H9 (cell line): ENCODE data around the gene PDE3B. TPM values are rescaled to one million over a fixed set of nuclear protein-coding genes. Genes with fewer than 3 reads are reported as not detected.
"Not testable (repeated sequence)": the region's sequence is repeated elsewhere in the genome, so short reads cannot be mapped to it uniquely, and the experiment has no call there.

Experiments used
- DNase-seq: peaks from one replicate; pipeline ENCODE4 v3.0.0-alpha.2; 2017
- H2AFZ ChIP-seq: one replicate; pipeline ENCODE4 v1.6.1; 2013; ENCODE audit warnings: mild to moderate bottlenecking, low read length, control low read depth, moderate library complexity
- H2AK5ac ChIP-seq: 2 replicates; pipeline ENCODE4 v1.6.1; 2013; ENCODE audit warnings: low read length, control low read depth, mixed read lengths; ENCODE audit not compliant: insufficient read length
- H2BK120ac ChIP-seq: one replicate; pipeline ENCODE4 v1.6.1; 2013; ENCODE audit warnings: low read depth, mild to moderate bottlenecking, low read length, control low read depth, inconsistent platforms; ENCODE audit not compliant: poor library complexity, severe bottlenecking
- H2BK12ac ChIP-seq: 2 replicates; pipeline ENCODE4 v1.6.1; 2013; ENCODE audit warnings: low read length, control low read depth, mixed read lengths, low read depth; ENCODE audit not compliant: insufficient read length
- H2BK15ac ChIP-seq: 2 replicates; pipeline ENCODE4 v1.6.1; 2013; ENCODE audit warnings: low read depth, low read length, control low read depth
- H2BK20ac ChIP-seq: one replicate; pipeline ENCODE4 v1.6.1; 2013; ENCODE audit warnings: low read depth, mild to moderate bottlenecking, low read length, control low read depth, inconsistent platforms; ENCODE audit not compliant: poor library complexity, severe bottlenecking
- H2BK5ac ChIP-seq: 2 replicates; pipeline ENCODE4 v1.6.1; 2013; ENCODE audit warnings: low read length, control low read depth, mixed read lengths; ENCODE audit not compliant: insufficient read length
- H3K14ac ChIP-seq: 2 replicates; pipeline ENCODE4 v1.6.1; 2013; ENCODE audit warnings: low read length, control low read depth; ENCODE audit not compliant: insufficient read depth
- H3K18ac ChIP-seq: 2 replicates; pipeline ENCODE4 v1.6.1; 2013; ENCODE audit warnings: low read depth, mild to moderate bottlenecking, mixed read lengths, low read length, control low read depth; ENCODE audit not compliant: insufficient read length
- H3K23ac ChIP-seq: 2 replicates; pipeline ENCODE4 v1.6.1; 2013; ENCODE audit warnings: low read length, control low read depth, mixed read lengths, low read depth; ENCODE audit not compliant: insufficient read length
- H3K23me2 ChIP-seq: 2 replicates; pipeline ENCODE4 v1.6.1; 2013; ENCODE audit warnings: low read depth, mild to moderate bottlenecking, mixed read lengths, low read length, control low read depth; ENCODE audit not compliant: insufficient read length, poor library complexity, severe bottlenecking
- H3K27ac ChIP-seq: 2 replicates; pipeline ENCODE4 v1.5.1; 2013; ENCODE audit warnings: low read length, control low read depth, mixed read lengths, low read depth; ENCODE audit not compliant: insufficient read length
- H3K27me3 ChIP-seq: 2 replicates; pipeline ENCODE4 v1.6.1; 2013; ENCODE audit warnings: low read length, control low read depth, inconsistent platforms; ENCODE audit not compliant: insufficient read depth
- H3K4ac ChIP-seq: 2 replicates; pipeline ENCODE4 v1.6.1; 2013; ENCODE audit warnings: low read depth, mild to moderate bottlenecking, control low read depth, inconsistent platforms, low read length, moderate library complexity
- H3K4me1 ChIP-seq: 2 replicates; pipeline ENCODE4 v1.6.1; 2013; ENCODE audit warnings: low read length, control low read depth, inconsistent platforms; ENCODE audit not compliant: insufficient read depth
- H3K4me2 ChIP-seq: 2 replicates; pipeline ENCODE4 v1.6.1; 2013; ENCODE audit warnings: low read length, control low read depth, mixed read lengths; ENCODE audit not compliant: insufficient read length, insufficient read depth
- H3K56ac ChIP-seq: 2 replicates; pipeline ENCODE4 v1.6.1; 2013; ENCODE audit warnings: low read depth, mild to moderate bottlenecking, mixed read lengths, low read length, control low read depth; ENCODE audit not compliant: insufficient read length
- H3K79me1 ChIP-seq: 2 replicates; pipeline ENCODE4 v1.6.1; 2013; ENCODE audit warnings: low read depth, mild to moderate bottlenecking, moderate library complexity, low read length, control low read depth, inconsistent platforms; ENCODE audit not compliant: insufficient read depth, poor library complexity, severe bottlenecking
- H3K79me2 ChIP-seq: 2 replicates; pipeline ENCODE4 v1.6.1; 2013; ENCODE audit warnings: low read length, control low read depth, inconsistent platforms; ENCODE audit not compliant: insufficient read depth
- H3K9ac ChIP-seq: 2 replicates; pipeline ENCODE4 v1.6.1; 2013; ENCODE audit warnings: low read length, control low read depth, mixed read lengths; ENCODE audit not compliant: insufficient read length; ENCODE audit errors: extremely low read depth
- H3K9me3 ChIP-seq: one replicate; pipeline ENCODE4 v1.6.1; 2013; ENCODE audit warnings: low read depth, low read length, inconsistent platforms; ENCODE audit not compliant: control insufficient read depth
- H3T11ph ChIP-seq: one replicate; pipeline ENCODE4 v1.6.1; 2013; ENCODE audit warnings: mild to moderate bottlenecking, low read length, control low read depth, inconsistent platforms
- H4K20me1 ChIP-seq: one replicate; pipeline ENCODE4 v1.6.1; 2013; ENCODE audit not compliant: control insufficient read depth, insufficient read length, insufficient read depth
- H4K5ac ChIP-seq: 2 replicates; pipeline ENCODE4 v1.6.1; 2013; ENCODE audit warnings: low read depth, mild to moderate bottlenecking, mixed read lengths, low read length, control low read depth; ENCODE audit not compliant: insufficient read length
- H4K8ac ChIP-seq: replicated peaks from 2 replicates; pipeline ENCODE4 v1.6.1; 2013; ENCODE audit warnings: low read length, control low read depth, mixed read lengths, low read depth; ENCODE audit not compliant: insufficient read length
- H4K91ac ChIP-seq: 2 replicates; pipeline ENCODE4 v1.6.1; 2013; ENCODE audit warnings: low read depth, mild to moderate bottlenecking, moderate library complexity, mixed read lengths, low read length, control low read depth; ENCODE audit not compliant: insufficient read length
- H3K27ac Mint-ChIP-seq, 3 experiments: 2 replicates in 2 of 3; 3 replicates in 1 of 3; pipeline ENCODE4 v1.8.0; 2020 to 2021; ENCODE audit warnings: mixed read lengths in 3 of 3, mild to moderate bottlenecking in 1 of 3, moderate library complexity in 1 of 3
- H3K27me3 Mint-ChIP-seq: 2 replicates; pipeline ENCODE4 v1.8.0; 2021; ENCODE audit warnings: low read depth, mild to moderate bottlenecking, moderate library complexity, mixed read lengths
- H3K36me3 Mint-ChIP-seq, 3 experiments: 2 replicates in 2 of 3; 3 replicates in 1 of 3; pipeline ENCODE4 v1.8.0; 2020 to 2021; ENCODE audit warnings: low read depth in 3 of 3, mixed read lengths in 3 of 3; ENCODE audit not compliant: insufficient read depth in 1 of 3
- H3K4me1 Mint-ChIP-seq, 2 experiments: 2 replicates each; pipeline ENCODE4 v1.8.0; 2020; ENCODE audit warnings: mixed read lengths in 2 of 2
- H3K4me3 Mint-ChIP-seq, 2 experiments: 2 replicates in 1 of 2; 3 replicates in 1 of 2; pipeline ENCODE4 v1.8.0; 2020 to 2021; ENCODE audit warnings: mild to moderate bottlenecking in 2 of 2, mixed read lengths in 2 of 2, moderate library complexity in 1 of 2
- H3K9me3 Mint-ChIP-seq, 2 experiments: 2 replicates in 1 of 2; 3 replicates in 1 of 2; pipeline ENCODE4 v1.8.0; 2020; ENCODE audit warnings: mild to moderate bottlenecking in 2 of 2, mixed read lengths in 2 of 2, moderate library complexity in 1 of 2
- CTCF ChIP-seq: fragments of 200-600 bp; sonication (generic); conservative IDR thresholded peaks from 3 replicates; pipeline ENCODE4 v1.8.0; 2021; ENCODE audit warnings: antibody characterized with exemption, mild to moderate bottlenecking
- WGBS: extraction: QIAGEN DNeasy Blood & Tissue Kit; methylation state at CpG from one replicate; pipeline ENCODE4 v1.1.7; 2013; ENCODE audit warnings: missing lambda C conversion rate, low lambda C conversion rate, mixed read lengths; ENCODE audit not compliant: insufficient read length; ENCODE audit errors: extremely low coverage; 5-methylcytosine and 5-hydroxymethylcytosine counted together
- total RNA-seq: library from RNA; stranded (reverse); gene quantifications from 2 replicates; pipeline ENCODE4 v1.2.1, GENCODE V29; 2021

The PDE3B gene
- total RNA-seq, 1 experiment from 2014 or later = 6.6 TPM

- Histone ChIP-seq H2BK12ac (no peak overlapping the region), H2AK5ac (no peak overlapping the region), H2BK15ac (no peak overlapping the region), H2AFZ (no peak overlapping the region), H2BK120ac (no peak overlapping the region), H3K23ac (no peak overlapping the region), H4K20me1 (no peaks in the 10 kb centered on the region), H3K56ac (no peak overlapping the region), H3K4ac (no peak overlapping the region), H4K5ac (no peak overlapping the region), H3K9ac (no peak overlapping the region), H2BK5ac (no peak overlapping the region), H4K8ac (no peak overlapping the region), H3K23me2 (no peaks in the 10 kb centered on the region), H3K4me1 (no peaks in the 10 kb centered on the region), H3K79me1 (peaks cover 2% of the 10 kb centered on the region), H3K18ac (no peak overlapping the region), H4K91ac (no peak overlapping the region), H3K14ac (no peak overlapping the region), H3K79me2 (no peaks in the 10 kb centered on the region), H3K9me3 (no peaks in the 10 kb centered on the region), H3K4me2 (no peak overlapping the region), H3T11ph (no peak overlapping the region), H3K27me3 (no peaks in the 10 kb centered on the region), H3K27ac (no peak overlapping the region), H2BK20ac (no peak overlapping the region)
- H3K27ac Mint-ChIP-seq = no peak overlapping the region
- no CpG with 5 or more reads among the region's 3 CpGs for WGBS
- no peak overlapping the region for H3K4me3 Mint-ChIP-seq
- H3K27me3 Mint-ChIP-seq = no peaks in the 10 kb centered on the region
- TF ChIP-seq CTCF = no peak
- H3K4me1 Mint-ChIP-seq = peaks cover 0 to 4% of the 10 kb centered on the region in 2 experiments; a peak in 1 of 4 replicates
- peaks cover 0 to 11% (median 0%) of the 10 kb centered on the region in 3 experiments; a peak in 2 of 7 replicates for H3K36me3 Mint-ChIP-seq
- no peak for DNase-seq
- H3K9me3 Mint-ChIP-seq = peaks cover 0 to 2% of the 10 kb centered on the region in 2 experiments; a peak in 1 of 5 replicates
Measured at GRCh38 chr11:14679662-14680061, 36.1 kb downstream of the PDE3B start.

DNA sequence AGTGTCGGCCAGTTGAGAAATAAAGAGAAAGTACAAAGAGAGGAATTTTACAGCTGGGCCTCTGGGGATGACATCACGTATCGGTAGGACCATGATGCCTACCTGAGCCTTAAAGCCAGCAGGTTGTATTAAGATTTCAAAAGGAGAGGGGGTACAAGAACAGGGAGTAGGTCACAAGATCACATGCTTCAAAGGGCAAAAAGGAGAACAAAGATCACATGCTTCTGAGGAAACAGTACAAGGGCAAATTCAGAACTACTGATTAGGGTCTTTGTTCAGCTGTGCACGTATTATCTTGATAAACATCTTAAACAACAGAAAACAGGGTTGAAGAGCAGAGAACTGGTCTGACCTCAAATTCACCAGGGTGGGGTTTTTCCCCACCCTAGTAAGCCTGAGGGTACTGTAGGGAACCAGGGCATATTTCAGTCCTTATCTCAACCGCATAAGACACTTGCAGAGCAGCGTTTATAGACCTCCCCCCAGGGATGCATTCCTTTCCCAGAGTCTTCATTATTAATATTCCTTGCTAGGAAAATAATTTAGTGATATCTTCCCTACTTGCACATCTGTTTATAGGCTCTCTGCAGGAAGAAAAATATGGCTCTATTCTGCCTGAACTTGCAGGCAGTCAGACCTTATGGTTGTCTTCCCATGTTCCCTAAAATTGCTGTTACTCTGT lies 40.8 kb downstream of the PDE3B start:
- not testable (repeated sequence) for H2BK15ac ChIP-seq, H3K4me1 Mint-ChIP-seq, H3K4me1 ChIP-seq, H3K23me2 ChIP-seq, H3K4me3 Mint-ChIP-seq, H3K27ac ChIP-seq, H2BK120ac ChIP-seq, DNase-seq, H3K23ac ChIP-seq, H3K27ac Mint-ChIP-seq, H4K91ac ChIP-seq, H3K9ac ChIP-seq, H3K36me3 Mint-ChIP-seq, H3K79me1 ChIP-seq, H3K56ac ChIP-seq, H4K8ac ChIP-seq, H3K79me2 ChIP-seq, H3K9me3 ChIP-seq, H2BK5ac ChIP-seq, H2AFZ ChIP-seq, H4K20me1 ChIP-seq, H3K27me3 ChIP-seq, H3K9me3 Mint-ChIP-seq, H3K4ac ChIP-seq, H2BK12ac ChIP-seq, H4K5ac ChIP-seq, H2BK20ac ChIP-seq, H3K14ac ChIP-seq, H3K27me3 Mint-ChIP-seq, H2AK5ac ChIP-seq, H3K18ac ChIP-seq, H3T11ph ChIP-seq, H3K4me2 ChIP-seq
- WGBS = no CpG with 5 or more reads among the region's 6 CpGs
